ENCODE data around the gene TNFRSF13B. TPM values are rescaled to one million over a fixed set of nuclear protein-coding genes. Genes with fewer than 3 reads are reported as not detected.
"Not testable (repeated sequence)": the region's sequence is repeated elsewhere in the genome, so short reads cannot be mapped to it uniquely, and the experiment has no call there.

TNFRSF13B gene
- total RNA-seq, 3 donors from 2014 or later (not counting 1 experiment from before 2014, with no cell fraction given) = 0.70 to 7.7 (median 0.89) TPM

GRCh38 chr17:17013828-17014747 is 42.2 kb upstream of the TNFRSF13B start:
- H3K4me1 ChIP-seq (ENCODE audit: control insufficient read depth, insufficient read depth, low read length); H3K27ac ChIP-seq (ENCODE audit: low read length); H3K36me3 ChIP-seq (ENCODE audit: control insufficient read depth, insufficient read depth, low read length); H3K36me3 Mint-ChIP-seq; H3K27ac Mint-ChIP-seq; H3K27me3 ChIP-seq (ENCODE audit: control insufficient read depth, insufficient read depth, low read length); ATAC-seq; H3K4me3 ChIP-seq (ENCODE audit: low read length); intact Hi-C loops (cut with micrococcal nuclease); H3K9me3 ChIP-seq (ENCODE audit: control insufficient read depth, insufficient read depth, low read length); H3K4me3 Mint-ChIP-seq; DNase-seq; H3K9me3 Mint-ChIP-seq; H3K27me3 Mint-ChIP-seq (ENCODE audit: low read depth in 2 of 2): not testable (repeated sequence)
- peaks cover 5 to 15% of the 10 kb centered on the region in 2 donors for H3K4me1 Mint-ChIP-seq
- WGBS (ENCODE audit: insufficient coverage) = 85% methylated on average over 14 of the region's 14 CpGs

DNA sequence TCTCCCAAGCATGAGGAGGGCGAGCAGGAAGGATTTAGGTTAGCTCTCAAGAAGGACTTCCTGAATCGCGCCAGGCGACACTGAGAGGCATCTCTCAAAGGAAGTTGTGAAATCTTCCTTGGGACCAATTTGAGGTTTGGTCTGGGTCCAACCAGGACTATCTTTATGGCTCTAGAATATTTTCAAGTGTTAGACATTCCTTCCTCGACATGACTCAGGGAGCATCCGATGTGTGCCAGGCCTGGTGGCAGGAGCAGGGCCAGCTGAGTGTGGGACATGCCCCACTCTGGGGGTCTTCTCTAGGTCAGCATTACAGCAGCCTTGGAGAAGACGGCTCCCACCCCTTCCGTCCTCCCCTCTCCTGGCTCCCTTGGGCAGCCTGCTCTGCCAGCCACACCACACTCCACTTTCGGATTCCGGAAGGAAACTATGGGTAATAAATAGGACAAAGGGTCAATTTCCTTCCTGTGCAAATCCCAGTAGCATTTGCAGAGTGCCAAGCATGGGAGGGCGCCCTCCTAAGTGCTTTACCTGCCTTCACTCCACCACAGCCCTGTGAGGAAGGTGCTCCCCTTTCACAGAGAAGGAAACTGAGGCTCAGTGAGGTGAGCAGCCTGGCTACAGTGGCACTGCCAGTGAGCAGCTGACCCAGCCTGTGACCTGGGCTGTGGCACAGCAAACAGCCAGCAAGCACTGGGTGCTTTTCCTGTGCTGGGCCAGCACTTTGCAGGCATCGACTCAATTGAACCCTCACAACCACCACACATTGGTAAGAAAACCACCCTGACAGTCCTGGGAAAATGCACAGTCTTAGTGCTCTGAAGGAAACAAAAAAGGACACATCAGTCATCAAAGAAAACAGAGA is 39.4 kb upstream of the TNFRSF13B start:
- H3K4me3 Mint-ChIP-seq; H3K4me1 Mint-ChIP-seq; H3K27me3 ChIP-seq (ENCODE audit: control insufficient read depth, insufficient read depth, low read length); intact Hi-C loops (cut with micrococcal nuclease); H3K27me3 Mint-ChIP-seq (ENCODE audit: low read depth in 2 of 2); H3K27ac Mint-ChIP-seq; H3K36me3 Mint-ChIP-seq; H3K9me3 Mint-ChIP-seq; ATAC-seq; DNase-seq; H3K9me3 ChIP-seq (ENCODE audit: control insufficient read depth, insufficient read depth, low read length); H3K36me3 ChIP-seq (ENCODE audit: control insufficient read depth, insufficient read depth, low read length); H3K4me1 ChIP-seq (ENCODE audit: control insufficient read depth, insufficient read depth, low read length); H3K4me3 ChIP-seq (ENCODE audit: low read length); H3K27ac ChIP-seq (ENCODE audit: low read length): not testable (repeated sequence)
- 14% methylated on average over 3 of the region's 12 CpGs for WGBS (ENCODE audit: insufficient coverage)

- H3K9me3 Mint-ChIP-seq; H3K27ac Mint-ChIP-seq; H3K27me3 Mint-ChIP-seq (ENCODE audit: low read depth in 2 of 2); H3K36me3 ChIP-seq (ENCODE audit: control insufficient read depth, insufficient read depth, low read length); H3K4me1 Mint-ChIP-seq; H3K9me3 ChIP-seq (ENCODE audit: control insufficient read depth, insufficient read depth, low read length); H3K4me1 ChIP-seq (ENCODE audit: control insufficient read depth, insufficient read depth, low read length); H3K4me3 Mint-ChIP-seq; H3K27ac ChIP-seq (ENCODE audit: low read length); intact Hi-C loops (cut with micrococcal nuclease); H3K36me3 Mint-ChIP-seq; DNase-seq; ATAC-seq; H3K4me3 ChIP-seq (ENCODE audit: low read length); H3K27me3 ChIP-seq (ENCODE audit: control insufficient read depth, insufficient read depth, low read length): not testable (repeated sequence)
- no CpG with 5 or more reads among the region's 12 CpGs for WGBS (ENCODE audit: insufficient coverage)
These were observed 38.7 kb upstream of the TNFRSF13B start for GRCh38 chr17:17010545-17011034.

GRCh38 chr17:17009972-17010371 is 38.1 kb upstream of the TNFRSF13B start:
- H3K27ac Mint-ChIP-seq; H3K27me3 Mint-ChIP-seq (ENCODE audit: low read depth in 2 of 2); ATAC-seq; H3K27me3 ChIP-seq (ENCODE audit: control insufficient read depth, insufficient read depth, low read length); H3K9me3 Mint-ChIP-seq; H3K4me1 Mint-ChIP-seq; intact Hi-C loops (cut with micrococcal nuclease); H3K4me3 ChIP-seq (ENCODE audit: low read length); H3K4me3 Mint-ChIP-seq; H3K27ac ChIP-seq (ENCODE audit: low read length); H3K36me3 Mint-ChIP-seq; H3K9me3 ChIP-seq (ENCODE audit: control insufficient read depth, insufficient read depth, low read length); H3K4me1 ChIP-seq (ENCODE audit: control insufficient read depth, insufficient read depth, low read length); H3K36me3 ChIP-seq (ENCODE audit: control insufficient read depth, insufficient read depth, low read length); DNase-seq: not testable (repeated sequence)
- 92% methylated on average over 1 of the region's 4 CpGs for WGBS (ENCODE audit: insufficient coverage)

DNA sequence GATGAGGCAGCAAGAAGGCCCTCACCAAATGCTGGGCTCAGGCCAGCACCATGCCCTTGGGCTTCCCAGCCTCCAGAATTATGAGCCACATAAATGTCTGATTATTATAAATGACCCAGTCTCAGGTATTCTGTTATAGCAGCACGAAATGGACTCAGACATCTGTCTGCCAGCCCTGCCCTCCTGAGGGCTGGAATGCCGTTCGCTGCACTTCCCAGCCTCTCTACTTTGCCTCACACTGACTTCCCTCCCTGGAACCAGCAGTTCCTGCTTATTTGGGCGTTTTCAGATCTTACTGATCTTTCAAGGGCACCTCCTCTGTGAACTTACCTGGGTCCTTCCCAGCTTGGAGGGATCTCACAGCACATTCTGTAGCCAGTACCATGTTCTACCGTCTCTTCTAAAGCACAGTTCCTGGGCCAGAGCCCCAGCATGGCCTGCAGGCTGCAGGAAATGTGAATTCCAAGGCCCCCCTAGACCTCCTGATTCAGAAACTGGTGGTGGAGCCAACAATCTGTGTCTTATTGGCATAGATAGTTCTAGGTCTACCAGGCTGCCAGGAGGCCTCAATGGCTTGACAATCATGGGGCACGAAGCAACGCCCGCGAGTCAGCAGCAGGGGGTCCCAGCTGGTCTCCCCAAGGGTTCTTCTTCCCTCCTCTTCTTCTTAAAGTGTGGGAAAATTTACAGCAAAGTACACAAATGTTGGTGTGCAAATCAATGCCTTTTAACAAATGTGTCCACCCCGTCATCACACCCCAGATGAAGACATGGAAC is 36.9 kb upstream of the TNFRSF13B start:
- 94% methylated on average over 10 of the region's 10 CpGs for WGBS (ENCODE audit: insufficient coverage)

GRCh38 chr17:17007891-17008290 is 36.0 kb upstream of the TNFRSF13B start:
- intact Hi-C loops (cut with micrococcal nuclease); DNase-seq; H3K36me3 ChIP-seq (ENCODE audit: control insufficient read depth, insufficient read depth, low read length); H3K27me3 Mint-ChIP-seq (ENCODE audit: low read depth in 2 of 2); H3K4me3 ChIP-seq (ENCODE audit: low read length); H3K4me1 ChIP-seq (ENCODE audit: control insufficient read depth, insufficient read depth, low read length); H3K9me3 ChIP-seq (ENCODE audit: control insufficient read depth, insufficient read depth, low read length); H3K4me1 Mint-ChIP-seq; H3K27me3 ChIP-seq (ENCODE audit: control insufficient read depth, insufficient read depth, low read length); H3K4me3 Mint-ChIP-seq; H3K9me3 Mint-ChIP-seq; H3K36me3 Mint-ChIP-seq; H3K27ac Mint-ChIP-seq; ATAC-seq; H3K27ac ChIP-seq (ENCODE audit: low read length): not testable (repeated sequence)
- 100% methylated on average over 1 of the region's 6 CpGs for WGBS (ENCODE audit: insufficient coverage)

More for the DNA sequence above, 36.9 kb upstream of the TNFRSF13B start:
- H3K9me3 ChIP-seq (ENCODE audit: control insufficient read depth, insufficient read depth, low read length); H3K4me1 ChIP-seq (ENCODE audit: control insufficient read depth, insufficient read depth, low read length); H3K27ac Mint-ChIP-seq; ATAC-seq; H3K27me3 ChIP-seq (ENCODE audit: control insufficient read depth, insufficient read depth, low read length); H3K4me3 ChIP-seq (ENCODE audit: low read length); H3K4me1 Mint-ChIP-seq; H3K36me3 Mint-ChIP-seq; intact Hi-C loops (cut with micrococcal nuclease); H3K9me3 Mint-ChIP-seq; H3K27ac ChIP-seq (ENCODE audit: low read length); H3K27me3 Mint-ChIP-seq (ENCODE audit: low read depth in 2 of 2); H3K4me3 Mint-ChIP-seq; H3K36me3 ChIP-seq (ENCODE audit: control insufficient read depth, insufficient read depth, low read length); DNase-seq: not testable (repeated sequence)

- H3K36me3 Mint-ChIP-seq; H3K27me3 ChIP-seq (ENCODE audit: control insufficient read depth, insufficient read depth, low read length); H3K4me1 ChIP-seq (ENCODE audit: control insufficient read depth, insufficient read depth, low read length); H3K27ac ChIP-seq (ENCODE audit: low read length); H3K4me3 Mint-ChIP-seq; H3K27ac Mint-ChIP-seq; H3K9me3 ChIP-seq (ENCODE audit: control insufficient read depth, insufficient read depth, low read length); intact Hi-C loops (cut with micrococcal nuclease); DNase-seq; H3K27me3 Mint-ChIP-seq (ENCODE audit: low read depth in 2 of 2); ATAC-seq; H3K4me1 Mint-ChIP-seq; H3K36me3 ChIP-seq (ENCODE audit: control insufficient read depth, insufficient read depth, low read length); H3K4me3 ChIP-seq (ENCODE audit: low read length); H3K9me3 Mint-ChIP-seq: not testable (repeated sequence)
- 96% methylated on average over 11 of the region's 14 CpGs for WGBS (ENCODE audit: insufficient coverage)
These were observed 33.2 kb upstream of the TNFRSF13B start for GRCh38 chr17:17004997-17005614.
